OCI-LY3 (cell line): Measurements from ENCODE around the gene YWHAQ.
"Not testable (repeated sequence)": the region's sequence is repeated elsewhere in the genome, so short reads cannot be mapped to it uniquely, and the experiment has no call there.

ENCODE experiments used
- H2AFZ ChIP-seq: fragments of 200-600, 300-600 bp; shearing (Covaris generic); 2 replicates; pipeline ENCODE4 v1.6.0; 2014; ENCODE audit warnings: antibody characterized with exemption, low read depth, low read length
- H3K27ac ChIP-seq: fragments of 200-600, 300-600 bp; sonication (generic); 2 replicates; pipeline ENCODE4 v1.5.1; 2014; ENCODE audit warnings: mild to moderate bottlenecking, low read length, moderate library complexity, mixed read lengths
- H3K27me3 ChIP-seq: fragments of 200-600, 300-600 bp; sonication (generic); 2 replicates; pipeline ENCODE4 v1.6.1; 2014; ENCODE audit warnings: low read depth, low read length, mixed read lengths
- H3K36me3 ChIP-seq: fragments of 200-600, 300-600 bp; sonication (generic); replicated peaks from 2 replicates; pipeline ENCODE3; 2014; ENCODE audit warnings: low read depth, low read length, mixed read lengths
- H3K4me1 ChIP-seq: fragments of 300-600, 200-600 bp; sonication (generic); 2 replicates; pipeline ENCODE4 v1.6.1; 2014; ENCODE audit warnings: low read length, mixed read lengths
- H3K4me2 ChIP-seq: fragments of 200-600, 300-600 bp; sonication (generic); 2 replicates; pipeline ENCODE4 v1.6.1; 2014; ENCODE audit warnings: low read length, mixed read lengths
- H3K4me3 ChIP-seq: fragments of 300-600, 200-600 bp; sonication (generic); 2 replicates; pipeline ENCODE4 v1.5.1; 2014; ENCODE audit warnings: antibody characterized with exemption, mild to moderate bottlenecking, low read length, moderate library complexity
- H3K79me2 ChIP-seq: fragments of 300-600, 200-600 bp; shearing (Covaris generic); 2 replicates; pipeline ENCODE4 v1.6.1; 2014; ENCODE audit warnings: mild to moderate bottlenecking, low read length, mixed read lengths
- H3K9ac ChIP-seq: fragments of 300-600, 200-600 bp; shearing (Covaris generic); 2 replicates; pipeline ENCODE4 v1.6.0; 2014; ENCODE audit warnings: mild to moderate bottlenecking, low read length, moderate library complexity
- H3K9me3 ChIP-seq: fragments of 200-600, 300-600 bp; shearing (Covaris generic); 2 replicates; pipeline ENCODE4 v1.6.1; 2014; ENCODE audit warnings: low read length, mixed read lengths; ENCODE audit not compliant: insufficient read depth
- H4K20me1 ChIP-seq: fragments of 200-600, 300-600 bp; sonication (generic); 2 replicates; pipeline ENCODE4 v1.6.1; 2016; ENCODE audit warnings: low read length, mixed read lengths; ENCODE audit not compliant: insufficient read depth
- EZH2phosphoT487 ChIP-seq: fragments of 200-600 bp; shearing (Covaris generic); IDR thresholded peaks from 2 replicates; pipeline ENCODE4 v1.6.1; 2018; ENCODE audit warnings: antibody characterized with exemption, mixed run types, low read depth
- TF ChIP-seq, protein P1 (sequence below): fragments of 200-600, 300-600 bp; sonication (generic); IDR thresholded peaks from 2 replicates; pipeline ENCODE4 v1.5.1; 2014; ENCODE audit warnings: antibody characterized with exemption, low read length, low read depth

YWHAQ gene

DNA sequence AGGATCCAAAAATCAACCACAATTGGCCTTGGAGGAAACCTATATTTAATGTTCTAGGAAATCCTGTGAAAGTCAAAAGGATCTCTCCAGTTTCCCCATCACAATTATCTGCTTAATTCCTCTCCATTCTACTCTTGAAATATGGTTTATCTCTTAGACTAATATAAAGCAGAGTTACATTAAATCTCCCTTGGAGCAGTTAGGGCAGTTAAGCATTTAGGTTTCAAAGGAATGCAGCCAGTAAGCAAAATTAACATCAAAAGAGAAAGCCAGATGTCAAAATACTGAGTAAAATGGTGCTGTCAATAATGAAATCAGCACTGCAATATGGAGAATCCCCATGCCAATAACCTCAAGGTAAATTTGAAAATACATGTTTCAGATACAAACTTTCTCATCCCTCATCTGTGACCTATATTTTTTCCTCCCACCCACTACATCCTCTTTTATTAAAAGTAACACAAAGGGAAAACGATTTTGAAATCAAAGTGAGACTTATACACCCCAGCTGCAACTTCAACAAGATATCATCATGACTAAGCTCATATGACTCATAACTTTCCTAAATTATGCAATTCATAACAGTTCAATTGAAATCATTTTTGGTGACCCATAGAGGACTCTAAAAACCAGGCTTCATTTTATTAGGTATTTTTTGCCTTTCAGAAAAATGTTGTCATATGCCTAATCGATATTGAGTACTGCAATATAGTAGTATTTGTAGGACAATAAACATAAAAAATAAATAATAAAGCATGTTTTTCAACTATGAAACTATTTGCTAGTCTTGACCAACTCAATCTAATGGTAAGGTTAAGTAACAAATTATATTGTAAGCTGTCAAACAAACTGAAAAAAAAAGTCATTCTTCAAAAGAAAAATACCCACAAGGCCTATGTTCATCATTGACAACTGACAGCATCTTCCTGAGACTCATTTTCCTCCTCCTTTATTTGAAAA lies 78.3 kb downstream of the YWHAQ start:
- H3K4me1 ChIP-seq: peaks cover 69% of the 10 kb centered on the region
- H3K27ac ChIP-seq: peak overlapping the region; percentile 64
- peak overlapping the region; percentile 16 for H3K4me3 ChIP-seq
- H3K27me3 ChIP-seq: no peaks in the 10 kb centered on the region
- peaks cover 79% of the 10 kb centered on the region for H3K79me2 ChIP-seq
- H3K9me3 ChIP-seq: no peaks in the 10 kb centered on the region
- H3K9ac ChIP-seq: peak overlapping the region; percentile 0; the same call in 1 of the 2 replicates
- H2AFZ ChIP-seq: no peak overlapping the region
- no peaks in the 10 kb centered on the region for H3K36me3 ChIP-seq
- peaks cover 13% of the 10 kb centered on the region for H4K20me1 ChIP-seq
- TF ChIP-seq, protein P1, sequence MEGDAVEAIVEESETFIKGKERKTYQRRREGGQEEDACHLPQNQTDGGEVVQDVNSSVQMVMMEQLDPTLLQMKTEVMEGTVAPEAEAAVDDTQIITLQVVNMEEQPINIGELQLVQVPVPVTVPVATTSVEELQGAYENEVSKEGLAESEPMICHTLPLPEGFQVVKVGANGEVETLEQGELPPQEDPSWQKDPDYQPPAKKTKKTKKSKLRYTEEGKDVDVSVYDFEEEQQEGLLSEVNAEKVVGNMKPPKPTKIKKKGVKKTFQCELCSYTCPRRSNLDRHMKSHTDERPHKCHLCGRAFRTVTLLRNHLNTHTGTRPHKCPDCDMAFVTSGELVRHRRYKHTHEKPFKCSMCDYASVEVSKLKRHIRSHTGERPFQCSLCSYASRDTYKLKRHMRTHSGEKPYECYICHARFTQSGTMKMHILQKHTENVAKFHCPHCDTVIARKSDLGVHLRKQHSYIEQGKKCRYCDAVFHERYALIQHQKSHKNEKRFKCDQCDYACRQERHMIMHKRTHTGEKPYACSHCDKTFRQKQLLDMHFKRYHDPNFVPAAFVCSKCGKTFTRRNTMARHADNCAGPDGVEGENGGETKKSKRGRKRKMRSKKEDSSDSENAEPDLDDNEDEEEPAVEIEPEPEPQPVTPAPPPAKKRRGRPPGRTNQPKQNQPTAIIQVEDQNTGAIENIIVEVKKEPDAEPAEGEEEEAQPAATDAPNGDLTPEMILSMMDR: no peak
- TF ChIP-seq EZH2phosphoT487: no peak
- H3K4me2 ChIP-seq: peak overlapping the region; percentile 48

DNA sequence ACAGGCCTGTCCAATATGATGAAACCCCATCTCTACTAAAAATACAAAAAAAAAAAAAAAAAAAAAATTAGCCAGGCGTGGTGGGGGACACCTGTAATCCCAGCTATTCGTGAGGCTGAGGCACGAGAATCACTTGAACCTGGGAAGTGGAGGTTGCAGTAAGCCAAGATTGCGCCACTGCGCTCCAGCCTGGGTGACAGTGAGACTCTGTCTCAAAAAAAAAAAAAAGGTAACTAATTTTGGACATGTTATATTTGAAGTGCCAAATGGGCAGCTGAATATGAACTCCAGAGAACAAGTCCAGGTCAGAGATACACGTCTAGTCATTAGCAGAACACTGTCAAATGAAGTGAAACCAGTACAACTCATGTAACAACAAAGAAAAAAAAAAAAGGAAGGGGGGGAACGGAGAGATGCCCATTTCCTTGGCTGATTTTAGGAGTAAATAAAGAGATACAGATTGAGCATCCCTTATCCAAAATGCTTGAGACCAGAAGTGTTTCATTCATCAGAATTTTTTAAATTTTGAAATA lies 79.9 kb downstream of the YWHAQ start:
- not testable (repeated sequence) for H3K9ac ChIP-seq, H3K9me3 ChIP-seq, H3K27me3 ChIP-seq, H3K36me3 ChIP-seq, H2AFZ ChIP-seq
- Histone ChIP-seq H3K27ac (peak overlapping the region; percentile 64), H3K4me3 (peak overlapping the region; percentile 17), H4K20me1 (peaks cover 17% of the 10 kb centered on the region), H3K4me2 (peak overlapping the region; percentile 48), H3K4me1 (peaks cover 70% of the 10 kb centered on the region), H3K79me2 (peaks cover 82% of the 10 kb centered on the region)

DNA sequence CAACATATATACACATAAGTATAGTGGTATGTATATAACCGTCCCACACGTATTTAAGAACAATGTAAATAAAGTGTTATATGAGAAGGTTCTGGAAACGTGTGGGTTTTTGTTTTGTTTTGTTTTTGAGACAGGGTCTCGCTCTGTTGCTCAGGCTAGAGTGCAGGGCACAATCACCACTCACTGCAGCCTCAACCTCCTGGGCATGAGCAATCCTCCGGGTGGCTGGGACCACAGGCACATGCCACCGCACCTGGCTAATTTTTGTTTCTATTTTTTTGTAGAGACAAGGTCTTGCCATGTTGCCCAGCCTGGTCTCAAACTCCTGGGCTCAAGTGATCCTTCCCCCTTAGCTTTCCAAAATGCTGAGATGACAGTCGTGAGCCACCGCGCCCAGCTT lies 81.4 kb downstream of the YWHAQ start:
- Histone ChIP-seq H3K4me3 (no peak overlapping the region), H3K4me1 (peaks cover 75% of the 10 kb centered on the region)

DNA sequence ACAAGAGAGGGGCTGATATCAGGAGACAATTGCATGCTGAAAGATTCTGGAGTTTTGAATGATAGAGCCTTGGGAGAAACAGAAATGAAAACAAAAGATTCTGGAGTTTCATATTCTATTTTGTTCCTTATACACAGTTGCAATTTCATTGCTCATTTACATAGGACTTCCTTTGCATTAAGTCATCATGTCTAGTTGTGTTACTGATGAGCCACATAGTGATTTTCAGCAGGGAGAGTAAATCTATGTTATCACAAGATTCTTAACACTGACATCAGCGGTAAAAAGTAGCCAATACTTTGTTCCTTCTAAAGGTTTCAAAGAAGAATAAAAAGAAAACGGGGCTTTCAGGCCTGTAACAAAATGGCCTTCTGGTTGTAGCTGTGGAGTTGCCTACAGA lies 82.3 kb downstream of the YWHAQ start:
- H3K36me3 ChIP-seq: no peaks in the 10 kb centered on the region
- peaks cover 81% of the 10 kb centered on the region for H3K4me1 ChIP-seq
- peak overlapping the region; percentile 75 for H3K4me2 ChIP-seq
- H3K27ac ChIP-seq: peak overlapping the region; percentile 77
- peak overlapping the region; percentile 23; the same call in 1 of the 2 replicates for H3K9ac ChIP-seq
- no peak for TF ChIP-seq EZH2phosphoT487
- TF ChIP-seq, protein P1: no peak
- H4K20me1 ChIP-seq: peaks cover 22% of the 10 kb centered on the region
- no peaks in the 10 kb centered on the region for H3K27me3 ChIP-seq
- no peaks in the 10 kb centered on the region for H3K9me3 ChIP-seq
- peaks cover 80% of the 10 kb centered on the region for H3K79me2 ChIP-seq
- H3K4me3 ChIP-seq: peak overlapping the region; percentile 62
- no peak overlapping the region for H2AFZ ChIP-seq

More for the DNA sequence above, 81.4 kb downstream of the YWHAQ start:
- Histone ChIP-seq H3K79me2 (peaks cover 83% of the 10 kb centered on the region), H3K4me2 (0 out of 2 replicates have a peak overlapping the region, but pooled peaks have one; percentile 75), H3K9me3 (no peaks in the 10 kb centered on the region), H3K27me3 (no peaks in the 10 kb centered on the region), H3K36me3 (no peaks in the 10 kb centered on the region), H3K9ac (no peak overlapping the region), H2AFZ (no peak overlapping the region), H3K27ac (no peak overlapping the region), H4K20me1 (peaks cover 17% of the 10 kb centered on the region)
- TF ChIP-seq, protein P1: no peak
- no peak for TF ChIP-seq EZH2phosphoT487
